OCI-LY7 (cell line): ENCODE results near the gene SPHKAP. TPM values are rescaled to one million over a fixed set of nuclear protein-coding genes. Genes with fewer than 3 reads are reported as not detected.
"Not testable (repeated sequence)": the region's sequence is repeated elsewhere in the genome, so short reads cannot be mapped to it uniquely, and the experiment has no call there.

ENCODE experiments used
- BruUV-seq: library from RNA; stranded (reverse); fragments of 400-500 nt; replicated peaks from 2 replicates; lab custom pipeline; 2021; lab: Mats Ljungman, UMichigan
- CTCF ChIA-PET: fragments of 300-600 bp; sonication (Branson Sonifier 250); formaldehyde crosslinking; loops from one replicate; lab custom pipeline; 2022; ENCODE audit warnings: antibody characterized with exemption; ENCODE audit not compliant: unreplicated experiment; lab: Charles Lee
- POLR2A ChIA-PET: fragments of 300-600 bp; sonication (Branson Sonifier 250); formaldehyde crosslinking; loops from one replicate; lab custom pipeline; 2022; ENCODE audit warnings: antibody characterized with exemption; lab: Charles Lee
- DNase-seq: peaks from one replicate; pipeline ENCODE4 v3.0.0-alpha.2; 2015; ENCODE audit warnings: low spot score
- H2AFZ ChIP-seq: fragments of 200-600 bp; sonication (generic), shearing (Covaris generic); 2 replicates; pipeline ENCODE4 v1.6.1; 2014; ENCODE audit warnings: mild to moderate bottlenecking, antibody characterized with exemption, low read length, moderate library complexity
- H3K27ac ChIP-seq: fragments of 200-600 bp; sonication (generic); 2 replicates; pipeline ENCODE4 v1.5.1; 2014; ENCODE audit warnings: mixed run types, low read depth, mild to moderate bottlenecking, moderate library complexity, low read length, inconsistent platforms; ENCODE audit not compliant: poor library complexity, severe bottlenecking
- H3K36me3 ChIP-seq: fragments of 200-600 bp; sonication (generic); 2 replicates; pipeline ENCODE4 v1.6.1; 2014; ENCODE audit warnings: mild to moderate bottlenecking, antibody characterized with exemption, low read length, moderate library complexity, mixed read lengths; ENCODE audit not compliant: insufficient read depth
- H3K4me1 ChIP-seq: fragments of 200-600 bp; sonication (generic); 2 replicates; pipeline ENCODE4 v1.5.1; 2014; ENCODE audit warnings: mild to moderate bottlenecking, low read length; ENCODE audit not compliant: insufficient read depth, poor library complexity, severe bottlenecking
- H3K4me2 ChIP-seq: fragments of 200-600 bp; sonication (generic); 2 replicates; pipeline ENCODE4 v1.6.1; 2014; ENCODE audit warnings: mild to moderate bottlenecking, low read length
- H3K4me3 ChIP-seq: fragments of 200-600 bp; sonication (generic); 2 replicates; pipeline ENCODE4 v1.5.1; 2014; ENCODE audit warnings: mild to moderate bottlenecking, low read depth, low read length; ENCODE audit not compliant: poor library complexity, severe bottlenecking
- H3K79me2 ChIP-seq: fragments of 200-600 bp; sonication (generic); 2 replicates; pipeline ENCODE4 v1.6.1; 2016; ENCODE audit warnings: low read depth, mild to moderate bottlenecking, low read length, moderate library complexity, mixed read lengths; ENCODE audit not compliant: insufficient read depth
- H3K9me2 ChIP-seq: fragments of 200-600 bp; sonication (generic); 2 replicates; pipeline ENCODE4 v1.6.1; 2016; ENCODE audit warnings: mild to moderate bottlenecking, low read length, mixed read lengths; ENCODE audit not compliant: insufficient read depth
- H3K9me3 ChIP-seq: fragments of 200-600 bp; sonication (generic); 2 replicates; pipeline ENCODE4 v1.6.1; 2014; ENCODE audit warnings: mild to moderate bottlenecking, mixed run types, low read length, mixed read lengths
- H4K20me1 ChIP-seq: fragments of 200-600 bp; sonication (generic); 2 replicates; pipeline ENCODE4 v1.6.1; 2014; ENCODE audit warnings: mild to moderate bottlenecking, antibody characterized with exemption, low read length, moderate library complexity, mixed read lengths; ENCODE audit not compliant: insufficient read depth
- EZH2phosphoT487 ChIP-seq: fragments of 200-600 bp; sonication (generic); IDR thresholded peaks from 2 replicates; pipeline ENCODE4 v1.6.1; 2018; ENCODE audit warnings: low read depth, borderline replicate concordance, mild to moderate bottlenecking, mixed run types, antibody characterized with exemption, low read length, moderate library complexity, mixed read lengths
- intact Hi-C: fragments of 100-400 bp; cut with micrococcal nuclease; formaldehyde crosslinking; loops from one replicate; pipeline ENCODE4 v1.10.0; 2022; ENCODE audit not compliant: unreplicated experiment
- total RNA-seq, 2 experiments: library from RNA; depleted of rRNA in 1 of 2; stranded (reverse); fragments of >200 nt in 1 of 2; shearing (Covaris generic) in 1 of 2; gene quantifications; 2 replicates each; pipeline ENCODE4 v1.2.3, GENCODE V29; 2014 to 2022
- TF ChIP-seq, protein P1 (sequence below): fragments of 200-600 bp; sonication (generic); conservative IDR thresholded peaks from 2 replicates; pipeline ENCODE4 v1.5.1; 2014; ENCODE audit warnings: mild to moderate bottlenecking, antibody characterized with exemption, low read length, moderate library complexity, mixed read lengths

The SPHKAP gene
- total RNA-seq, 2 experiments from 2014 or later: not detected

GRCh38 chr2:228224410-228224809 lies 42.9 kb upstream of the SPHKAP start:
- intact Hi-C loops: no loop called here
- no peaks in the 10 kb centered on the region for H3K9me2 ChIP-seq
- H3K9me3 ChIP-seq: no peaks in the 10 kb centered on the region
- BruUV-seq: no TSS peak
- H3K27ac ChIP-seq: no peak overlapping the region
- TF ChIP-seq, protein P1, sequence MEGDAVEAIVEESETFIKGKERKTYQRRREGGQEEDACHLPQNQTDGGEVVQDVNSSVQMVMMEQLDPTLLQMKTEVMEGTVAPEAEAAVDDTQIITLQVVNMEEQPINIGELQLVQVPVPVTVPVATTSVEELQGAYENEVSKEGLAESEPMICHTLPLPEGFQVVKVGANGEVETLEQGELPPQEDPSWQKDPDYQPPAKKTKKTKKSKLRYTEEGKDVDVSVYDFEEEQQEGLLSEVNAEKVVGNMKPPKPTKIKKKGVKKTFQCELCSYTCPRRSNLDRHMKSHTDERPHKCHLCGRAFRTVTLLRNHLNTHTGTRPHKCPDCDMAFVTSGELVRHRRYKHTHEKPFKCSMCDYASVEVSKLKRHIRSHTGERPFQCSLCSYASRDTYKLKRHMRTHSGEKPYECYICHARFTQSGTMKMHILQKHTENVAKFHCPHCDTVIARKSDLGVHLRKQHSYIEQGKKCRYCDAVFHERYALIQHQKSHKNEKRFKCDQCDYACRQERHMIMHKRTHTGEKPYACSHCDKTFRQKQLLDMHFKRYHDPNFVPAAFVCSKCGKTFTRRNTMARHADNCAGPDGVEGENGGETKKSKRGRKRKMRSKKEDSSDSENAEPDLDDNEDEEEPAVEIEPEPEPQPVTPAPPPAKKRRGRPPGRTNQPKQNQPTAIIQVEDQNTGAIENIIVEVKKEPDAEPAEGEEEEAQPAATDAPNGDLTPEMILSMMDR: no peak
- no peak for TF ChIP-seq EZH2phosphoT487
- H3K36me3 ChIP-seq: no peaks in the 10 kb centered on the region
- DNase-seq: no peak
- no peak overlapping the region for H3K4me3 ChIP-seq
- CTCF ChIA-PET: no interaction called here
- POLR2A ChIA-PET: no interaction called here
- H2AFZ ChIP-seq: no peak overlapping the region
- no peaks in the 10 kb centered on the region for H3K79me2 ChIP-seq
- H4K20me1 ChIP-seq: no peaks in the 10 kb centered on the region
- H3K4me1 ChIP-seq: no peaks in the 10 kb centered on the region
- no peak overlapping the region for H3K4me2 ChIP-seq

DNA sequence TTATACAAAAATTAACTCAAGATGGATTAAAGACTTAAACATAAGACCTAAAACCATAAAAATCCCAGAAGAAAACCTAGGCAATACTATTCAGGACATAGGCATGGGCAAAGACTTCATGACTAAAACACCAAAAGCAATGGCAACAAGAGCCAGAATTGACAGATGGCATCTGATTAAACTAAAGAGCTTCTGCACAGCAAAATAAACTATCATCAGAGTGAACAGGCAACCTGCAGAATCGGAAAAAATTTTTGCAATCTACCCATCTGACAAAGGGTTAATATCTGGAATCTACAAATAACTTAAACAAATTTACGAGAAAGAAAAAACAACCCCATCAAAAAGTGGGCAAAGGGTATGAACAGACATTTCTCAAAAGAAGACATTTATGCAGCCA lies 37.1 kb upstream of the SPHKAP start:
- BruUV-seq, H3K79me2 ChIP-seq, H2AFZ ChIP-seq, H3K9me3 ChIP-seq, CTCF ChIA-PET, H4K20me1 ChIP-seq, DNase-seq, H3K9me2 ChIP-seq, H3K36me3 ChIP-seq, H3K27ac ChIP-seq, H3K4me3 ChIP-seq, H3K4me1 ChIP-seq, H3K4me2 ChIP-seq, POLR2A ChIA-PET, intact Hi-C loops: not testable (repeated sequence)

DNA sequence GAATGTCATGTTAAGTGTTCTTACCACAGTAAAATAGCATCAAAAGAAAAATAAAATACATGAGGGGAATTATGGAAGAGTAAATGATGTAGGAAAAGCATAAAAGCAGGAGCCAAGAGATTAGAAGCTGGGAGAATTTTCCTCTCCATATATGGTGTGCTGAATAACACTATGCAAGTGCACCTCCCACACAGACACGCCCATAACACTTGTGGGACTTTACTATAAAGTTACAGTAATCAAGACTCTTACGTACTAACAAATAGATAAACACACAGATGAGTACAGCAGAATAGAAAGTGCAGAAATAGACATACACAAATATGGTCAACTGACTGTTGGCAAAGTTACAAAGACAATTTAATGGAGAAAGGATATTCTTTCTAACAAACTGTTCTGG lies 16.0 kb upstream of the SPHKAP start:
- Histone ChIP-seq H2AFZ (no peak overlapping the region), H3K4me2 (no peak overlapping the region), H3K9me2 (no peaks in the 10 kb centered on the region), H3K27ac (no peak overlapping the region), H3K9me3 (no peaks in the 10 kb centered on the region), H3K4me3 (no peak overlapping the region), H3K36me3 (no peaks in the 10 kb centered on the region), H4K20me1 (no peaks in the 10 kb centered on the region), H3K4me1 (no peaks in the 10 kb centered on the region), H3K79me2 (no peaks in the 10 kb centered on the region)
- ChIA-PET POLR2A (interaction anchor here (0.7 kb wide), 1 partner anchor 167 kb away, joined by 4 read pairs; no protein-coding TSS in a partner anchor), CTCF (no interaction called here)
- BruUV-seq: no TSS peak
- intact Hi-C loops: no loop called here
- no peak for TF ChIP-seq EZH2phosphoT487
- TF ChIP-seq, protein P1: no peak
- no peak for DNase-seq
